SK-N-SH treated with all-trans-retinoic acid at 6 μM for 48 hours (cell line): Measurements from ENCODE around the gene WNT7A.

Experiments
- ATAC-seq: fragments of 200-7000 bp; cut with Tn5 transposase; 3 replicates; pipeline ENCODE4 v1.9.1; 2020; ENCODE audit warnings: mild to moderate bottlenecking, moderate library complexity
- ARNTL ChIP-seq: fragments of 450-650 bp; formaldehyde crosslinking; IDR thresholded peaks from 2 replicates; pipeline ENCODE4 v1.5.0; 2020; ENCODE audit warnings: low read depth, mild to moderate bottlenecking, moderate library complexity, borderline replicate concordance
- BACH2 ChIP-seq: fragments of 250-450 bp; sonication (Bioruptor Pico); IDR thresholded peaks from 2 replicates; pipeline ENCODE4 v1.9.0; 2021; ENCODE audit warnings: mild to moderate bottlenecking, borderline replicate concordance
- ESRRG ChIP-seq: fragments of 250-450 bp; sonication (Bioruptor Pico); IDR thresholded peaks from 2 replicates; pipeline ENCODE4 v1.6.1; 2021; ENCODE audit warnings: mild to moderate bottlenecking
- GLIS3 ChIP-seq: fragments of 250-450 bp; sonication (Bioruptor Pico); IDR thresholded peaks from 2 replicates; pipeline ENCODE4 v1.5.0; 2020; ENCODE audit warnings: mild to moderate bottlenecking, moderate library complexity
- ISL1 ChIP-seq: fragments of 250-450 bp; sonication (Bioruptor Pico); IDR thresholded peaks from 2 replicates; pipeline ENCODE4 v2.1.2; 2022; ENCODE audit warnings: mild to moderate bottlenecking, moderate library complexity
- OSR1 ChIP-seq: fragments of 250-450 bp; sonication (Bioruptor Pico); IDR thresholded peaks from 2 replicates; pipeline ENCODE4 v1.8.0; 2022; ENCODE audit warnings: moderate library complexity, mild to moderate bottlenecking, inconsistent platforms
- RARB ChIP-seq: fragments of 250-450 bp; sonication (Bioruptor Pico); IDR thresholded peaks from 2 replicates; pipeline ENCODE4 v1.8.0; 2021; ENCODE audit warnings: mild to moderate bottlenecking, moderate library complexity
- SNAI2 ChIP-seq: fragments of 250-450 bp; sonication (Bioruptor Pico); IDR thresholded peaks from 2 replicates; pipeline ENCODE4 v1.5.0; 2020; ENCODE audit warnings: mild to moderate bottlenecking, moderate library complexity
- TCF4 ChIP-seq: fragments of 250-450 bp; sonication (Bioruptor Pico); IDR thresholded peaks from 2 replicates; pipeline ENCODE4 v1.8.0; 2021; ENCODE audit warnings: mild to moderate bottlenecking, moderate library complexity, borderline replicate concordance
- ZC3H10 ChIP-seq: fragments of 250-450 bp; sonication (Bioruptor Pico); IDR thresholded peaks from 2 replicates; pipeline ENCODE4 v1.5.1; 2021; ENCODE audit warnings: mild to moderate bottlenecking, moderate library complexity
- ZFP3 ChIP-seq: fragments of 250-450 bp; sonication (Bioruptor Pico); IDR thresholded peaks from 2 replicates; pipeline ENCODE4 v1.5.0; 2020; ENCODE audit warnings: mild to moderate bottlenecking, moderate library complexity
- ZFP30 ChIP-seq: fragments of 450-650 bp; formaldehyde crosslinking; IDR thresholded peaks from 2 replicates; pipeline ENCODE4 v1.5.0; 2022; ENCODE audit warnings: mild to moderate bottlenecking, moderate library complexity
- ZNF70 ChIP-seq: fragments of 450-650 bp; formaldehyde crosslinking; IDR thresholded peaks from 2 replicates; pipeline ENCODE4 v1.5.0; 2020; ENCODE audit warnings: mild to moderate bottlenecking, moderate library complexity
- TF ChIP-seq, protein P1 (sequence below): fragments of 250-450 bp; sonication (Bioruptor Pico); IDR thresholded peaks from 2 replicates; pipeline ENCODE4 v1.8.0; 2021; ENCODE audit warnings: low read depth, mild to moderate bottlenecking, moderate library complexity, borderline replicate concordance
- TF ChIP-seq, protein P2 (sequence below): fragments of 250-450 bp; sonication (Bioruptor Pico); IDR thresholded peaks from 2 replicates; pipeline ENCODE4 v1.5.0; 2020; ENCODE audit warnings: mild to moderate bottlenecking, moderate library complexity
- TF ChIP-seq, protein P3 (sequence below): fragments of 250-450 bp; sonication (Bioruptor Pico); IDR thresholded peaks from 2 replicates; pipeline ENCODE4 v1.8.0; 2020; ENCODE audit warnings: mild to moderate bottlenecking, moderate library complexity, borderline replicate concordance
- TF ChIP-seq, protein P4 (sequence below): fragments of 250-450 bp; sonication (Bioruptor Pico); IDR thresholded peaks from 2 replicates; pipeline ENCODE4 v1.5.1; 2021; ENCODE audit warnings: mild to moderate bottlenecking, moderate library complexity
- TF ChIP-seq, protein P5 (sequence below): fragments of 250-450 bp; sonication (Bioruptor Pico); IDR thresholded peaks from 2 replicates; pipeline ENCODE4 v1.5.1; 2020; ENCODE audit warnings: low read depth, mild to moderate bottlenecking, moderate library complexity

WNT7A gene

DNA sequence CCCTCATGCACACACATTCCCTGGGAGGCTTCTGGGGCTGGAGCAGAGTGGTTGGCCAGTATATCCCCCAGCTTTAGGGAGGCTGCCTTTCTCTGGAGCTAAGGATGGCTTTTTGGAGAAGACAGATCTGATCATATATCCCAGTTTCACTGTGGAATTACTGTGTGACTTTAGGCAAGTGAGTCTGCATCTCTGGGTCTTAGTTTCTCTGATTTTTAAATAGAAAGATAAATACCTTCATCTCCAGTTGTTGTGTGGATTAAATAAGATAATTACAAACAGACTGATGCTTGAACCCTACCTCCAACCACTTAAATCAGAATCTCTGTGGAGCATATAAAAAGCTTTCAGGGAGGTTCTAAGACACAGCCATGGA, 11.1 kb upstream of the WNT7A start:
- no peak for TF ChIP-seq SNAI2
- no peak for TF ChIP-seq GLIS3 (CRISPR knock-in tag)
- no peak for TF ChIP-seq ZC3H10 (CRISPR knock-in tag)
- TF ChIP-seq ARNTL (CRISPR knock-in tag), result no peak
- TF ChIP-seq, protein P1, sequence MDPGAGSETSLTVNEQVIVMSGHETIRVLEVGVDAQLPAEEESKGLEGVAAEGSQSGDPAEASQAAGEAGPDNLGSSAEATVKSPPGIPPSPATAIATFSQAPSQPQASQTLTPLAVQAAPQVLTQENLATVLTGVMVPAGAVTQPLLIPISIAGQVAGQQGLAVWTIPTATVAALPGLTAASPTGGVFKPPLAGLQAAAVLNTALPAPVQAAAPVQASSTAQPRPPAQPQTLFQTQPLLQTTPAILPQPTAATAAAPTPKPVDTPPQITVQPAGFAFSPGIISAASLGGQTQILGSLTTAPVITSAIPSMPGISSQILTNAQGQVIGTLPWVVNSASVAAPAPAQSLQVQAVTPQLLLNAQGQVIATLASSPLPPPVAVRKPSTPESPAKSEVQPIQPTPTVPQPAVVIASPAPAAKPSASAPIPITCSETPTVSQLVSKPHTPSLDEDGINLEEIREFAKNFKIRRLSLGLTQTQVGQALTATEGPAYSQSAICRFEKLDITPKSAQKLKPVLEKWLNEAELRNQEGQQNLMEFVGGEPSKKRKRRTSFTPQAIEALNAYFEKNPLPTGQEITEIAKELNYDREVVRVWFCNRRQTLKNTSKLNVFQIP (CRISPR knock-in tag), result no peak
- TF ChIP-seq, protein P2, sequence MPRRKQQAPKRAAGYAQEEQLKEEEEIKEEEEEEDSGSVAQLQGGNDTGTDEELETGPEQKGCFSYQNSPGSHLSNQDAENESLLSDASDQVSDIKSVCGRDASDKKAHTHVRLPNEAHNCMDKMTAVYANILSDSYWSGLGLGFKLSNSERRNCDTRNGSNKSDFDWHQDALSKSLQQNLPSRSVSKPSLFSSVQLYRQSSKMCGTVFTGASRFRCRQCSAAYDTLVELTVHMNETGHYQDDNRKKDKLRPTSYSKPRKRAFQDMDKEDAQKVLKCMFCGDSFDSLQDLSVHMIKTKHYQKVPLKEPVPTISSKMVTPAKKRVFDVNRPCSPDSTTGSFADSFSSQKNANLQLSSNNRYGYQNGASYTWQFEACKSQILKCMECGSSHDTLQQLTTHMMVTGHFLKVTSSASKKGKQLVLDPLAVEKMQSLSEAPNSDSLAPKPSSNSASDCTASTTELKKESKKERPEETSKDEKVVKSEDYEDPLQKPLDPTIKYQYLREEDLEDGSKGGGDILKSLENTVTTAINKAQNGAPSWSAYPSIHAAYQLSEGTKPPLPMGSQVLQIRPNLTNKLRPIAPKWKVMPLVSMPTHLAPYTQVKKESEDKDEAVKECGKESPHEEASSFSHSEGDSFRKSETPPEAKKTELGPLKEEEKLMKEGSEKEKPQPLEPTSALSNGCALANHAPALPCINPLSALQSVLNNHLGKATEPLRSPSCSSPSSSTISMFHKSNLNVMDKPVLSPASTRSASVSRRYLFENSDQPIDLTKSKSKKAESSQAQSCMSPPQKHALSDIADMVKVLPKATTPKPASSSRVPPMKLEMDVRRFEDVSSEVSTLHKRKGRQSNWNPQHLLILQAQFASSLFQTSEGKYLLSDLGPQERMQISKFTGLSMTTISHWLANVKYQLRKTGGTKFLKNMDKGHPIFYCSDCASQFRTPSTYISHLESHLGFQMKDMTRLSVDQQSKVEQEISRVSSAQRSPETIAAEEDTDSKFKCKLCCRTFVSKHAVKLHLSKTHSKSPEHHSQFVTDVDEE, result no peak
- TF ChIP-seq, protein P3, sequence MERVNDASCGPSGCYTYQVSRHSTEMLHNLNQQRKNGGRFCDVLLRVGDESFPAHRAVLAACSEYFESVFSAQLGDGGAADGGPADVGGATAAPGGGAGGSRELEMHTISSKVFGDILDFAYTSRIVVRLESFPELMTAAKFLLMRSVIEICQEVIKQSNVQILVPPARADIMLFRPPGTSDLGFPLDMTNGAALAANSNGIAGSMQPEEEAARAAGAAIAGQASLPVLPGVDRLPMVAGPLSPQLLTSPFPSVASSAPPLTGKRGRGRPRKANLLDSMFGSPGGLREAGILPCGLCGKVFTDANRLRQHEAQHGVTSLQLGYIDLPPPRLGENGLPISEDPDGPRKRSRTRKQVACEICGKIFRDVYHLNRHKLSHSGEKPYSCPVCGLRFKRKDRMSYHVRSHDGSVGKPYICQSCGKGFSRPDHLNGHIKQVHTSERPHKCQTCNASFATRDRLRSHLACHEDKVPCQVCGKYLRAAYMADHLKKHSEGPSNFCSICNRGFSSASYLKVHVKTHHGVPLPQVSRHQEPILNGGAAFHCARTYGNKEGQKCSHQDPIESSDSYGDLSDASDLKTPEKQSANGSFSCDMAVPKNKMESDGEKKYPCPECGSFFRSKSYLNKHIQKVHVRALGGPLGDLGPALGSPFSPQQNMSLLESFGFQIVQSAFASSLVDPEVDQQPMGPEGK (CRISPR knock-in tag), result no peak
- no peak for TF ChIP-seq TCF4 (CRISPR knock-in tag)
- no peak for TF ChIP-seq ZFP30 (CRISPR knock-in tag)
- TF ChIP-seq ZFP3 (CRISPR knock-in tag), result no peak
- TF ChIP-seq RARB (CRISPR knock-in tag), result no peak
- TF ChIP-seq, protein P4, sequence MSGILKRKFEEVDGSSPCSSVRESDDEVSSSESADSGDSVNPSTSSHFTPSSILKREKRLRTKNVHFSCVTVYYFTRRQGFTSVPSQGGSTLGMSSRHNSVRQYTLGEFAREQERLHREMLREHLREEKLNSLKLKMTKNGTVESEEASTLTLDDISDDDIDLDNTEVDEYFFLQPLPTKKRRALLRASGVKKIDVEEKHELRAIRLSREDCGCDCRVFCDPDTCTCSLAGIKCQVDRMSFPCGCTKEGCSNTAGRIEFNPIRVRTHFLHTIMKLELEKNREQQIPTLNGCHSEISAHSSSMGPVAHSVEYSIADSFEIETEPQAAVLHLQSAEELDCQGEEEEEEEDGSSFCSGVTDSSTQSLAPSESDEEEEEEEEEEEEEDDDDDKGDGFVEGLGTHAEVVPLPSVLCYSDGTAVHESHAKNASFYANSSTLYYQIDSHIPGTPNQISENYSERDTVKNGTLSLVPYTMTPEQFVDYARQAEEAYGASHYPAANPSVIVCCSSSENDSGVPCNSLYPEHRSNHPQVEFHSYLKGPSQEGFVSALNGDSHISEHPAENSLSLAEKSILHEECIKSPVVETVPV (CRISPR knock-in tag), result no peak
- TF ChIP-seq ZNF70, result no peak
- TF ChIP-seq, protein P5, sequence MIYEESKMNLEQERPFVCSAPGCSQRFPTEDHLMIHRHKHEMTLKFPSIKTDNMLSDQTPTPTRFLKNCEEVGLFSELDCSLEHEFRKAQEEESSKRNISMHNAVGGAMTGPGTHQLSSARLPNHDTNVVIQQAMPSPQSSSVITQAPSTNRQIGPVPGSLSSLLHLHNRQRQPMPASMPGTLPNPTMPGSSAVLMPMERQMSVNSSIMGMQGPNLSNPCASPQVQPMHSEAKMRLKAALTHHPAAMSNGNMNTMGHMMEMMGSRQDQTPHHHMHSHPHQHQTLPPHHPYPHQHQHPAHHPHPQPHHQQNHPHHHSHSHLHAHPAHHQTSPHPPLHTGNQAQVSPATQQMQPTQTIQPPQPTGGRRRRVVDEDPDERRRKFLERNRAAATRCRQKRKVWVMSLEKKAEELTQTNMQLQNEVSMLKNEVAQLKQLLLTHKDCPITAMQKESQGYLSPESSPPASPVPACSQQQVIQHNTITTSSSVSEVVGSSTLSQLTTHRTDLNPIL (CRISPR knock-in tag), result no peak
- no peak for ATAC-seq

DNA sequence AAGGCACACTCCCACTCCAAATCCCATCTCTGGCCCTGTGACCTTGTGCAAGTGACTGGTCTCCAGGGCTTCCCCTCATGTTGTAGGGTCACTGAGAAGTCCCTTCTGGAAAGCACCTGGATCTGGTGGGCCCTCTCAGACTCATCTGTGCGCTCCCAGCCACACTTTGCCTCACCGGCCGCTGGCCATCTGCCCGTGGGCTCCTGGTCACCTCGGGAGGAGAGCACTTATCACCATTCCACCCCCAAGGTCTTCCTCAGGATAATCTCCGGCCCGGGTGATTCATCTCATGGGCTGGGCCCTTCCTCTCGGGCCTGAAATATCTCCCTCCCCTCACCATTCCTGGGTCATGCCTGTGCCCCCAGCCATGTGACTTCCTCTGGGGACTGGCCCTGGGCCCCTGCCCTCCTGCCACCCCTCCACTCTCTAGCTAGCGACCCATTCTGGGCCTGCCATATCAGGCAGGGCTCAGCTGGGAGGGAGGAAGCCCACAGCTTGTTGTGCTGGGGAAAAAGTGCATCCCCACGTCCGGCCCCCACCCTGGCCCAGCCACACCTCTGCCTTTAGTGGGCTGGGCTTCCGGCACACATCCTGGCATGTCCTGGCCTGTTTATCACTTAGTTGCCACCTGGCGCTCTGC, 10.6 kb upstream of the WNT7A start:
- ATAC-seq, result no peak

More for the DNA sequence above, 10.6 kb upstream of the WNT7A start:
- no peak for TF ChIP-seq ZNF70
- no peak for TF ChIP-seq RARB (CRISPR knock-in tag)
- TF ChIP-seq SNAI2, result no peak
- TF ChIP-seq ARNTL (CRISPR knock-in tag), result no peak
- TF ChIP-seq ESRRG, result no peak
- TF ChIP-seq ZFP30 (CRISPR knock-in tag), result no peak
- TF ChIP-seq, protein P5 (CRISPR knock-in tag), result no peak
- TF ChIP-seq, protein P4 (CRISPR knock-in tag), result no peak
- no peak for TF ChIP-seq ZFP3 (CRISPR knock-in tag)
- no peak for TF ChIP-seq ISL1
- TF ChIP-seq BACH2 (CRISPR knock-in tag), result no peak
- TF ChIP-seq OSR1 (CRISPR knock-in tag), result no peak
